ENCODE results near the gene GNRHR.

- TF ChIP-seq, protein P1, sequence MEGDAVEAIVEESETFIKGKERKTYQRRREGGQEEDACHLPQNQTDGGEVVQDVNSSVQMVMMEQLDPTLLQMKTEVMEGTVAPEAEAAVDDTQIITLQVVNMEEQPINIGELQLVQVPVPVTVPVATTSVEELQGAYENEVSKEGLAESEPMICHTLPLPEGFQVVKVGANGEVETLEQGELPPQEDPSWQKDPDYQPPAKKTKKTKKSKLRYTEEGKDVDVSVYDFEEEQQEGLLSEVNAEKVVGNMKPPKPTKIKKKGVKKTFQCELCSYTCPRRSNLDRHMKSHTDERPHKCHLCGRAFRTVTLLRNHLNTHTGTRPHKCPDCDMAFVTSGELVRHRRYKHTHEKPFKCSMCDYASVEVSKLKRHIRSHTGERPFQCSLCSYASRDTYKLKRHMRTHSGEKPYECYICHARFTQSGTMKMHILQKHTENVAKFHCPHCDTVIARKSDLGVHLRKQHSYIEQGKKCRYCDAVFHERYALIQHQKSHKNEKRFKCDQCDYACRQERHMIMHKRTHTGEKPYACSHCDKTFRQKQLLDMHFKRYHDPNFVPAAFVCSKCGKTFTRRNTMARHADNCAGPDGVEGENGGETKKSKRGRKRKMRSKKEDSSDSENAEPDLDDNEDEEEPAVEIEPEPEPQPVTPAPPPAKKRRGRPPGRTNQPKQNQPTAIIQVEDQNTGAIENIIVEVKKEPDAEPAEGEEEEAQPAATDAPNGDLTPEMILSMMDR (IDR thresholded peaks at IDR 0.05 in 8 of 11, conservative IDR thresholded peaks at IDR 0.05 in 3 of 11) = no peak
- TF ChIP-seq POLR2AphosphoS5 (IDR thresholded peaks at IDR 0.05) = no peak
These were observed 28.2 kb downstream of the GNRHR start for GRCh38 chr4:67725981-67726380.

Data from spleen (tissue), 7 donors.